ENCODE measurements around the gene PRRG3.

PRRG3 gene

DNA sequence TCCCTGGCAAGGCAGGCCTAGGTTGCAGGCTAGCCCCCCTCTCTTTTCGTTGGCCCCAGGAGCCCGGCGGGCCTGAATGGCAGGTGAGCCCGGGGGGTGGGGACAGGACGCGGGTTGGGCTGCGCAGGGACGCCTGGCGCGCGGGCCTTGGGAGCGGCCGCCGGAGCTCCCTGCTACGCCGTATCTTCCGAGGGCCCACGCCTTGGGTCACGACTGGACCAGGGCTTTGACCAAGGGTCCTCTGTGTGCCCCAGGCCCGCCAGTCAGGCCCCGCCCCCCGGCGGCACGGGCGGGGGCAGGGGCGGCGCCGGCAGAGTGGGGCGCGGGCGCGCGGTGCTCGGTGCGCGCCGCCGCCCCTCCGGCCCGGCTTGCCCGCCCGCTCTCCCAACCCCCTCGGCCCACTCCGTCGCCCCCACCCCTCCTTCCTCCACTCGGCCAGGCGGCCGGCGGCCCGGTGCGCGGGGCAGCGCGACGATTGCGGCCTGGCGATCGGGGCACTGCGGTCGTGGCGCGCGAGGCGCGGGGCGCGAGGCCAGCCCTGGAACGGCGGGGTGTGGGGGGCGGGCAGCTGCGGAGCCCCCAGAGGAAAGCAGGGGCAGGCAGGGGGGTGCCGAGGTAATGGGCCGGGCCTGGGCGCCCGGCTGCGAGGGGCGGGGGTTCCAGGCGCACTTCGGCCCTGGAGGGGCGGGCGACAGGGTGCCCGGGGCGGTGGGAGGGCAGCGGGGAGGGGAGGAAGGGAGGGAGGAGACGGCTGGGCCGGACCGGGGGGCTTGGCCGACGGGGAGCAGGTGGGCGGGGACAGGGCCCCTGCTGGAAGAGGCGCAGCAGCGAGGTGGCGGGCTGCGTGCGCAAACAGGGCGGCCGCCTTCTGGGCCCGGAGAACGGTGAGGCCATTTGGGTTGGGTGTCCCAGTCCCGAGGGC lies at the start of gene PRRG3:
TSS of gene PRRG3 (plus strand) at position 798 of the 922 bp plus-strand sequence. CDS start 3,357 bp downstream, outside the sequence.
- H3K9me3 ChIP-seq (ENCODE audit: low read depth, low read length): no peaks in the 10 kb centered on the region
- no peak for DNase-seq (ENCODE audit: low read depth, low spot score)
- H3K27ac ChIP-seq: no peak within 1 kb of the TSS
- H3K4me3 ChIP-seq: no peak within 1 kb of the TSS
- H3K36me3 ChIP-seq (ENCODE audit: insufficient read depth, low read length): no peaks in the 10 kb centered on the region
- TF ChIP-seq EZH2 (IDR thresholded peaks at IDR 0.05) (no peak), POLR2AphosphoS5 (IDR thresholded peaks at IDR 0.05; ENCODE audit: borderline replicate concordance, low read depth, low read length) (no peak), FOXP2 (optimal IDR thresholded peaks at IDR 0.05; ENCODE audit: control extremely low read depth, extremely low read length, insufficient read depth) (no peak)
- H3K9ac ChIP-seq (ENCODE audit: insufficient read length): no peak within 1 kb of the TSS

DNA sequence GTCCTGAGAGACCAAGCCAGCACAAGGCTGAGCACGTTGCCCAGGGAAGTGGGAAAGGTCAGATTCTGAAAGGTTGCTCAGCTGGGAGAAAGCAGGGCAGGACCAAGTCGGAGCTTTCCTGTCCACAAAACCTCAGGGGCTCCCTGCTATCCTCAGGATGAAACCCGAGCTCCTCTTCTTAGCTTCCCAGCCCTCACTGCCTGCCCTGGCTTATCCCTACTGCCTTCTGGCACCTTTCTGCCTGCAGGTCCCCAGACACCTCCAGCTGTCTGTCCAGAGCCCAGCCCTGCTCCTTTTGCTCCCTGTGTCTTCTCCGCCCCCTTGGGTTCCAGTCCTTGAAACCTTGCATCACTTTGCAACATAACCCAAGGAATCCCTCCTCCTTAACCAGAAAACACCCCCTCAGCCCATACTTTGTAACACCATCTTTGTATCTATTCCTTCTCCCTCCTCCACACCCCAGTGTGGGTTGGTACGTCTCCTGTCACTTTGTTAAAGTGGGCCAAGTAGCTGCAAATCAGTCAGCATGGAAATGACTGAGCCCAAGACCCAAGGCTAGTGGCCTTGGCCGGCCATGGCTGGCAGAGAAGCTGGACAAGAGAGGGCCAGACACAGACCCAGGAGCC lies 20.0 kb upstream of the PRRG3 start:
- no peak overlapping the region for H3K27ac ChIP-seq
- no peak for TF ChIP-seq FOXP2 (optimal IDR thresholded peaks at IDR 0.05; ENCODE audit: control extremely low read depth, extremely low read length, insufficient read depth)
- TF ChIP-seq EZH2 (IDR thresholded peaks at IDR 0.05): no peak
- TF ChIP-seq POLR2AphosphoS5 (IDR thresholded peaks at IDR 0.05; ENCODE audit: borderline replicate concordance, low read depth, low read length): no peak
- DNase-seq (ENCODE audit: low read depth, low spot score): no peak
- no peak overlapping the region for H3K4me3 ChIP-seq
- no peaks in the 10 kb centered on the region for H3K9me3 ChIP-seq (ENCODE audit: low read depth, low read length)
- no peak overlapping the region for H3K9ac ChIP-seq (ENCODE audit: insufficient read length)
- H3K36me3 ChIP-seq (ENCODE audit: insufficient read depth, low read length): no peaks in the 10 kb centered on the region

DNA sequence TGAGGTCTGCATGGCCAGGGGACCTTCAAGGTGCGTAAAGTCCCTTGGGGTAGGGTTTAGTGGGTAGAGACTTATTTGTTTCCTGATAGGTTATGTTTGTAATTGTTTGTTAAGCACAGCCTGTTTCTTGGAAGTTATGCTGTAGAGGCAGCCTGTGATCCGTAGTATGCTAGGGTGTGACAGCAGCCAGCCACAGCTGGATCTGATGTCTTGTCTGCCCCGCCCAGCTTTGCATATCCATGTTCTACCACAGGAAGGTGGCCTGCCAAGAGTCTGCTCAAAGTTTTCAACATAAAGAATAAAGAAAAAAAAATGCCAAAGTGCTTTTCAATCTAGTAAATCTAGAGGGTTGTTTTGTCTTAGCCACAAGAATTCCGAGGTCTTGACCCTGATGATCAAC lies 19.1 kb upstream of the PRRG3 start:
- Histone ChIP-seq H3K27ac (no peak overlapping the region), H3K4me3 (no peak overlapping the region), H3K9ac (ENCODE audit: insufficient read length) (no peak overlapping the region), H3K9me3 (ENCODE audit: low read depth, low read length) (no peaks in the 10 kb centered on the region), H3K36me3 (ENCODE audit: insufficient read depth, low read length) (no peaks in the 10 kb centered on the region)
- no peak for DNase-seq (ENCODE audit: low read depth, low spot score)
- no peak for TF ChIP-seq POLR2AphosphoS5 (IDR thresholded peaks at IDR 0.05; ENCODE audit: borderline replicate concordance, low read depth, low read length)
- TF ChIP-seq FOXP2 (optimal IDR thresholded peaks at IDR 0.05; ENCODE audit: control extremely low read depth, extremely low read length, insufficient read depth): no peak
- no peak for TF ChIP-seq EZH2 (IDR thresholded peaks at IDR 0.05)

DNA sequence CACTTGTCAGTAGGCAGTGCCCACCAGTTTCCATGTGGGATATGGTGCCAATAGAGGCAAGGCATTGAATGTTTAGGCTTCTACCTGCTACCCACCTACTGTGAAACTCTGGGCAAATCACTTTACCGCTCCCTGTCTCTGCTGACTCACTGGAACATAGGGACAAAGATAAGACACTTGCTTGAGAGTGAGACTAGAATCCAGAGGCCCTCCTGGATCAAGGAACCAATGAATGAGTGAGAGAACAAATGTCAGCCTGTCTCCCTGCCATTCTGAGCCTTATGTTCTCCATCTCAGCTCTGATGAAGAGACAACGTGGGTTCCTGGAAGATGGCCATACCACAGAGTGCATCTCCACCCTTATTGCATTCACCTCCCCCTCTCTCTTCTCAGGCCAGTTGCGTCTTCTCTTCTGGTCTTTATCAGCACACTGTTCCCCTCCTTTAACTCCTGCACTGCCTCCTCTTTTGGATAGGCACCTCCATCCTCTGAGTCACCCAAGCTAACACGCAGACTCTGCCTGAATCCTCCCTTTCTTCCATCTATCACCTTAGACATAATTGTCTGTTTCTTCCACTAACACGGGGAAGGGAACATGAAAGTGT lies 15.4 kb upstream of the PRRG3 start:
- Histone ChIP-seq H3K9ac (ENCODE audit: insufficient read length) (no peak overlapping the region), H3K36me3 (ENCODE audit: insufficient read depth, low read length) (no peaks in the 10 kb centered on the region), H3K27ac (no peak overlapping the region), H3K9me3 (ENCODE audit: low read depth, low read length) (no peaks in the 10 kb centered on the region), H3K4me3 (no peak overlapping the region)
- TF ChIP-seq FOXP2 (optimal IDR thresholded peaks at IDR 0.05; ENCODE audit: control extremely low read depth, extremely low read length, insufficient read depth) (no peak), POLR2AphosphoS5 (IDR thresholded peaks at IDR 0.05; ENCODE audit: borderline replicate concordance, low read depth, low read length) (no peak), EZH2 (IDR thresholded peaks at IDR 0.05) (no peak)
- DNase-seq (ENCODE audit: low read depth, low spot score): no peak

DNA sequence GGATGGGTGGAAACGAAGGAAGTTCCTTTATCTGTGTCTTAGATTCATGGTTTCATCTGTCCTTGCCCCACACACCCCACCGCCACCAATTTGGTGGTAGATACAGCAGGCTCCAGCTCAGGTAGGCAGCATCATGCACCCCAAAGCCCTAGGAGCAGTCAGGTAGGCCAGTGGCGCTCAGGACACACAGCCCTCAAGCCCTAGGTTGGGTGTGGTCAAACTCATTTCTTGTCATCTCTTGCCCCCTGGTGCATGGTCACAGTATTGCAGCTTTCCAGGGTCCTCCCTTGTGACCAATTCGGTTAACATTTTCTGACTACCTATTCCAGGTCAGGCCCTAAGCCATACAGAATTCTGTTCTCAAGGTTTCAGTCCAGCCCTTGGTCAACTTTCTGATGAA lies 14.5 kb upstream of the PRRG3 start:
- H3K9ac ChIP-seq (ENCODE audit: insufficient read length): no peak overlapping the region
- H3K36me3 ChIP-seq (ENCODE audit: insufficient read depth, low read length): no peaks in the 10 kb centered on the region
- no peak for DNase-seq (ENCODE audit: low read depth, low spot score)
- H3K4me3 ChIP-seq: no peak overlapping the region
- no peaks in the 10 kb centered on the region for H3K9me3 ChIP-seq (ENCODE audit: low read depth, low read length)
- H3K27ac ChIP-seq: no peak overlapping the region
- no peak for TF ChIP-seq EZH2 (IDR thresholded peaks at IDR 0.05)
- TF ChIP-seq FOXP2 (optimal IDR thresholded peaks at IDR 0.05; ENCODE audit: control extremely low read depth, extremely low read length, insufficient read depth): no peak
- no peak for TF ChIP-seq POLR2AphosphoS5 (IDR thresholded peaks at IDR 0.05; ENCODE audit: borderline replicate concordance, low read depth, low read length)

DNA sequence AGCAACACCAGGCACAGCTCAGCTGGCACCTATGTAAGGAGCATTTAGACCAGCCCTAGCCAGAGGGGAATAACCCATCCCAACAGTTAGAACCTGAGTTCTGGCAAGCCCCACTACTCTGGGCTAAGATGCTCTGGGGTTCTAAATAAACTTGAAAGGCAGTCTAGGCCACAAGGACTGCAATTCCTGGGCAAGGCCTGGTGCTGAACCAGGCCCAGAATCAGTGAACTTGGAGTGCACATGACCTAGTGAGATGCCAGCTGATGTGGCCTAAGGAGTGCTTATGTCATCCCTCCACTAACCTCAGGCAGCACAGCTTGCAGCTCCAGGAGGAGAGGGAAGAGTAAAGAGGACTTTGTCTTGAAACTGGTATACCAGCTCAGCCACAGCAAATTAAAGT lies 7.6 kb upstream of the PRRG3 start:
- Histone ChIP-seq H3K9me3 (ENCODE audit: low read depth, low read length) (no peaks in the 10 kb centered on the region), H3K36me3 (ENCODE audit: insufficient read depth, low read length) (no peaks in the 10 kb centered on the region), H3K4me3 (no peak overlapping the region), H3K27ac (no peak overlapping the region), H3K9ac (ENCODE audit: insufficient read length) (no peak overlapping the region)
- DNase-seq (ENCODE audit: low read depth, low spot score): no peak
- TF ChIP-seq FOXP2 (optimal IDR thresholded peaks at IDR 0.05; ENCODE audit: control extremely low read depth, extremely low read length, insufficient read depth) (no peak), EZH2 (IDR thresholded peaks at IDR 0.05) (no peak), POLR2AphosphoS5 (IDR thresholded peaks at IDR 0.05; ENCODE audit: borderline replicate concordance, low read depth, low read length) (no peak)

DNA sequence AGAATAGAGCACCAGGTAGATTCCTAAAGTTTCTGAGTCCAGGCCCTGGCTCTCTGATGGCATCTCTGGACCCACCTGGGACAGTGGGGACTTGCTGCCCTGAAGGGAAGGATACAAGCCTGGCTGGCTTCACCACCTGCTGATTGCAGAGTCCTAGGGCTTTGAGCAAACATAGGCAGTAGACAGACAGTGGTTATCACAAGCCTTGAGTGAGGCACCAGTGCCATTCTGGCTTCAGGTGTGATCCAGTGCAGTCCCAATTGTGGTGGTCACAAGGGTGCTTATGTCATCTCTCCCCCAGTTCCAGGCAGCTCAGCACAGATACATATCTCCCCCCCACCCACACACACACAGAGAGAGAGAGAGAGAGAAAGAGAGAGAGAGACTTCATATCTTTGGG lies 6.6 kb upstream of the PRRG3 start:
- H3K27ac ChIP-seq: no peak overlapping the region
- H3K9me3 ChIP-seq (ENCODE audit: low read depth, low read length): no peaks in the 10 kb centered on the region
- no peak for TF ChIP-seq EZH2 (IDR thresholded peaks at IDR 0.05)
- no peak for TF ChIP-seq POLR2AphosphoS5 (IDR thresholded peaks at IDR 0.05; ENCODE audit: borderline replicate concordance, low read depth, low read length)
- no peak for TF ChIP-seq FOXP2 (optimal IDR thresholded peaks at IDR 0.05; ENCODE audit: control extremely low read depth, extremely low read length, insufficient read depth)
- H3K4me3 ChIP-seq: no peak overlapping the region
- H3K36me3 ChIP-seq (ENCODE audit: insufficient read depth, low read length): no peaks in the 10 kb centered on the region
- no peak overlapping the region for H3K9ac ChIP-seq (ENCODE audit: insufficient read length)
- no peak for DNase-seq (ENCODE audit: low read depth, low spot score)

DNA sequence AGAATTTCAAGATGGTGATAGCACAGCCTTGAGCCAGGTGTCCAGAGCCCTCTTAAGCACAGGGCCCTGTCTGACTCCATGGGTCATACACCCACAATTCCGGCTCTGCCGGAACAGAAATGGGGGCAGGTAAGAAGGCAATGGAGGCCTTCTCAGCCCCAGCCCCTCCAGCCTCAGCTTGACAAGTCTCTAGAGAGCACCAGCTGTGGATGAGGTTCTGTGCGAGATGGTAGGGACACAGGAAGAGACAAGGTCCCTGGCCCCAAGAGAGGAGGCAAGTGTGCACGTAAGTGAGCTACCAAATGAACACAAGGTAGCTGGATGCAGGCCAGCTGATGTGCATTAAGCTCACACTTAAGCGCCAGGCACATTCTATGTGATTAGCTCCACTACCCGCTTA lies 2.4 kb upstream of the PRRG3 start:
- no peak overlapping the region for H3K4me3 ChIP-seq
- no peak overlapping the region for H3K9ac ChIP-seq (ENCODE audit: insufficient read length)
- no peaks in the 10 kb centered on the region for H3K9me3 ChIP-seq (ENCODE audit: low read depth, low read length)
- TF ChIP-seq EZH2 (IDR thresholded peaks at IDR 0.05) (no peak), POLR2AphosphoS5 (IDR thresholded peaks at IDR 0.05; ENCODE audit: borderline replicate concordance, low read depth, low read length) (no peak), FOXP2 (optimal IDR thresholded peaks at IDR 0.05; ENCODE audit: control extremely low read depth, extremely low read length, insufficient read depth) (no peak)
- no peak overlapping the region for H3K27ac ChIP-seq
- H3K36me3 ChIP-seq (ENCODE audit: insufficient read depth, low read length): no peaks in the 10 kb centered on the region
- DNase-seq (ENCODE audit: low read depth, low spot score): no peak

Data from SK-N-MC (cell line).